ENCODE results near the gene NAPSA. TPM values are rescaled to one million over a fixed set of nuclear protein-coding genes. Genes with fewer than 3 reads are reported as not detected.

The NAPSA gene
- total and polyA plus RNA-seq, 9 of the 15 experiments (the other 6 are each of a cell fraction or from before 2014, with no cell fraction given): 0.25 to 1.9 (median 0.69) TPM

DNA sequence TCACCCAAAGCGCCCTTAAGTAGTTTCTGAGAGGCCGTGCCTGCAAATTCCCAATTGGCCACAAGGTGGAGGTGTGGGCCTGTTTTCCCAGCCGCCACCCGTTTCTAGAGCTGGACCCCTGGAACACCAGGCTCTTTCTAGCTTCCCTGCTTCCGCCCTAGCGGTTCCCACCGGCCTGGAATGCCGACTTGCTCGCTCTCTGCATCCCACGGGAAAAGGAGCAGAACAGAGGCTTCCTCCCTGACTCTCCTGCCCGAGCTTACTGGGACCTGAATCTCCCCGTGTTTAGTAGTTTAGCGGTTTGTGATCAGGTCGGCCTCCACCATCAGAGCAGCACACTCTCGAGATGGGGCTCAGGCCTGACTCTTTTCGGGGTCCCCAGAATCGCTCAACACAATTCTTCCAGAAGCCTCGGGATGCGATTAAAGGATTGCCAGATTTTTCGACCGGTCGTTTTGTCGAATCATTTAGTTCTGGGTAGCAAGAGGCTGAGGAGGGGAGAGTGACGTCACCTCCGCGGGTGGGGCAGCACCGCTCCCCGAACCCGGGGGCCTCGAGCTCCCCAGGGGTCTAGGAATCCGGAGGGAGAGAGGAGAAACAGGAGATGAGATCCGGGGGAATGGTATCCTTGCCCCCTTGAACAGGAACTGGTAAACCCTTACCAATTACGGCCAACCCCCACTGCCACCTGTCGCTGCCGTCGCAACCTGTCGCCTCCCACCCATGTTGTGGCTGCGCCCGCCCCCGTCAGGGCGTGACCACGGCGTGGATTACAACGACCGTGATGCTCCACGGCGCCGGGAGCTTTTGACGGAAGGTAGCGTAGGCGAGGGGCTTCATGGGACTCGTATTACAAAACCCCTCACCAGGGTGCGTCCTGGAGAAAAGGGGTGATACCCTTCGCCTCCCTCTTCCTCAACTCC lies 8.0 kb downstream of the NAPSA start (continued):
- TF ChIP-seq ELF2 (CRISPR knock-in tag; IDR thresholded peaks at IDR 0.05): no peak; the same call in 1 of the 2 replicates
- no peak for TF ChIP-seq COPS2 (conservative IDR thresholded peaks at IDR 0.05)
- TF ChIP-seq ZNF589 (CRISPR knock-in tag; IDR thresholded peaks at IDR 0.05; ENCODE audit: low read depth): 0 out of 2 replicates have a peak, but pooled peaks have one; percentile 48
- TF ChIP-seq MAFF (IDR thresholded peaks at IDR 0.05; ENCODE audit: low read length): no peak
- TF ChIP-seq HNRNPL (IDR thresholded peaks at IDR 0.05; ENCODE audit: low read depth, low read length): no peak
- TF ChIP-seq, protein P1, sequence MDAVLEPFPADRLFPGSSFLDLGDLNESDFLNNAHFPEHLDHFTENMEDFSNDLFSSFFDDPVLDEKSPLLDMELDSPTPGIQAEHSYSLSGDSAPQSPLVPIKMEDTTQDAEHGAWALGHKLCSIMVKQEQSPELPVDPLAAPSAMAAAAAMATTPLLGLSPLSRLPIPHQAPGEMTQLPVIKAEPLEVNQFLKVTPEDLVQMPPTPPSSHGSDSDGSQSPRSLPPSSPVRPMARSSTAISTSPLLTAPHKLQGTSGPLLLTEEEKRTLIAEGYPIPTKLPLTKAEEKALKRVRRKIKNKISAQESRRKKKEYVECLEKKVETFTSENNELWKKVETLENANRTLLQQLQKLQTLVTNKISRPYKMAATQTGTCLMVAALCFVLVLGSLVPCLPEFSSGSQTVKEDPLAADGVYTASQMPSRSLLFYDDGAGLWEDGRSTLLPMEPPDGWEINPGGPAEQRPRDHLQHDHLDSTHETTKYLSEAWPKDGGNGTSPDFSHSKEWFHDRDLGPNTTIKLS (IDR thresholded peaks at IDR 0.05; ENCODE audit: borderline replicate concordance, low read depth): peak; percentile 71; the same call in 1 of the 2 replicates
- TF ChIP-seq TCFL5 (CRISPR knock-in tag; conservative IDR thresholded peaks at IDR 0.05): no peak
- TF ChIP-seq RBM39 (optimal IDR thresholded peaks at IDR 0.05; ENCODE audit: low read depth, low read length): no peak
- no peak for TF ChIP-seq PCBP2 (IDR thresholded peaks at IDR 0.05; ENCODE audit: low read depth, low read length, poor library complexity, severe bottlenecking)
- TF ChIP-seq MYNN (IDR thresholded peaks at IDR 0.05): 0 out of 2 replicates have a peak, but pooled peaks have one; percentile 37
- TF ChIP-seq MYNN (CRISPR knock-in tag; IDR thresholded peaks at IDR 0.05): no peak
- TF ChIP-seq TAL1 (IDR thresholded peaks at IDR 0.05): no peak
- 0 out of 4 replicates have a peak, but pooled peaks of 1 of the 2 experiments have one; percentile 21 for TF ChIP-seq NONO (IDR thresholded peaks at IDR 0.05; ENCODE audit: low read depth in 2 of 2, low read length in 1 of 2)
- peak; percentile 43 for TF ChIP-seq SUPT5H (IDR thresholded peaks at IDR 0.05)
- TF ChIP-seq, protein P2, sequence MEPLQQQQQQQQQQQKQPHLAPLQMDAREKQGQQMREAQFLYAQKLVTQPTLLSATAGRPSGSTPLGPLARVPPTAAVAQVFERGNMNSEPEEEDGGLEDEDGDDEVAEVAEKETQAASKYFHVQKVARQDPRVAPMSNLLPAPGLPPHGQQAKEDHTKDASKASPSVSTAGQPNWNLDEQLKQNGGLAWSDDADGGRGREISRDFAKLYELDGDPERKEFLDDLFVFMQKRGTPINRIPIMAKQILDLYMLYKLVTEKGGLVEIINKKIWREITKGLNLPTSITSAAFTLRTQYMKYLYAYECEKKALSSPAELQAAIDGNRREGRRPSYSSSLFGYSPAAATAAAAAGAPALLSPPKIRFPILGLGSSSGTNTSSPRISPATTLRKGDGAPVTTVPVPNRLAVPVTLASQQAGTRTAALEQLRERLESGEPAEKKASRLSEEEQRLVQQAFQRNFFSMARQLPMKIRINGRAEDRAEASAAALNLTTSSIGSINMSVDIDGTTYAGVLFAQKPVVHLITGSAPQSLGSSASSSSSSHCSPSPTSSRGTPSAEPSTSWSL (CRISPR knock-in tag; IDR thresholded peaks at IDR 0.05; ENCODE audit: borderline replicate concordance): no peak
- TF ChIP-seq SLC30A9 (CRISPR knock-in tag; IDR thresholded peaks at IDR 0.05): no peak
- no peak for TF ChIP-seq ZNF695 (CRISPR knock-in tag; IDR thresholded peaks at IDR 0.05)
- TF ChIP-seq HMG20B (CRISPR knock-in tag; IDR thresholded peaks at IDR 0.05): no peak
- TF ChIP-seq, protein P3, sequence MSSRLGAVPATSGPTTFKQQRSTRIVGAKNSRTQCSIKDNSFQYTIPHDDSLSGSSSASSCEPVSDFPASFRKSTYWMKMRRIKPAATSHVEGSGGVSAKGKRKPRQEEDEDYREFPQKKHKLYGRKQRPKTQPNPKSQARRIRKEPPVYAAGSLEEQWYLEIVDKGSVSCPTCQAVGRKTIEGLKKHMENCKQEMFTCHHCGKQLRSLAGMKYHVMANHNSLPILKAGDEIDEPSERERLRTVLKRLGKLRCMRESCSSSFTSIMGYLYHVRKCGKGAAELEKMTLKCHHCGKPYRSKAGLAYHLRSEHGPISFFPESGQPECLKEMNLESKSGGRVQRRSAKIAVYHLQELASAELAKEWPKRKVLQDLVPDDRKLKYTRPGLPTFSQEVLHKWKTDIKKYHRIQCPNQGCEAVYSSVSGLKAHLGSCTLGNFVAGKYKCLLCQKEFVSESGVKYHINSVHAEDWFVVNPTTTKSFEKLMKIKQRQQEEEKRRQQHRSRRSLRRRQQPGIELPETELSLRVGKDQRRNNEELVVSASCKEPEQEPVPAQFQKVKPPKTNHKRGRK (tag; IDR thresholded peaks at IDR 0.05): no peak
- TF ChIP-seq, protein P4, sequence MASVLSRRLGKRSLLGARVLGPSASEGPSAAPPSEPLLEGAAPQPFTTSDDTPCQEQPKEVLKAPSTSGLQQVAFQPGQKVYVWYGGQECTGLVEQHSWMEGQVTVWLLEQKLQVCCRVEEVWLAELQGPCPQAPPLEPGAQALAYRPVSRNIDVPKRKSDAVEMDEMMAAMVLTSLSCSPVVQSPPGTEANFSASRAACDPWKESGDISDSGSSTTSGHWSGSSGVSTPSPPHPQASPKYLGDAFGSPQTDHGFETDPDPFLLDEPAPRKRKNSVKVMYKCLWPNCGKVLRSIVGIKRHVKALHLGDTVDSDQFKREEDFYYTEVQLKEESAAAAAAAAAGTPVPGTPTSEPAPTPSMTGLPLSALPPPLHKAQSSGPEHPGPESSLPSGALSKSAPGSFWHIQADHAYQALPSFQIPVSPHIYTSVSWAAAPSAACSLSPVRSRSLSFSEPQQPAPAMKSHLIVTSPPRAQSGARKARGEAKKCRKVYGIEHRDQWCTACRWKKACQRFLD (CRISPR knock-in tag; IDR thresholded peaks at IDR 0.05): peak; percentile 57; the same call in 1 of the 2 replicates

All from K562 (cell line).